Liver (tissue), 3 donors: ENCODE data around the gene KDM5C.

Experiments used
- CTCF ChIP-seq: fragments of 150-350 bp; IDR thresholded peaks from 2 replicates; pipeline ENCODE4 v1.5.1; 2017; ENCODE audit warnings: improper control_type of control experiment, low read depth, low read length; ENCODE audit not compliant: missing input control
- EGR1 ChIP-seq, 2 donors: IDR thresholded peaks; 2 replicates each; pipeline ENCODE4 v1.6.1; 2016 to 2018; ENCODE audit warnings: antibody characterized with exemption in 2 of 2, low read depth in 2 of 2
- JUND ChIP-seq, 2 donors: IDR thresholded peaks; 2 replicates each; pipeline ENCODE4 v1.6.1; 2016; ENCODE audit warnings: antibody characterized with exemption in 2 of 2
- MAX ChIP-seq: IDR thresholded peaks from 2 replicates; pipeline ENCODE4 v1.6.1; 2016; ENCODE audit warnings: antibody characterized with exemption
- RAD21 ChIP-seq, 2 donors: IDR thresholded peaks; 2 replicates each; pipeline ENCODE4 v1.6.1; 2016; ENCODE audit warnings: antibody characterized with exemption in 2 of 2, mild to moderate bottlenecking in 2 of 2
- SP1 ChIP-seq: IDR thresholded peaks from 2 replicates; pipeline ENCODE4 v1.6.1; 2018; ENCODE audit warnings: antibody characterized with exemption, mild to moderate bottlenecking
- TAF1 ChIP-seq: conservative IDR thresholded peaks from 2 replicates; pipeline ENCODE4 v1.6.1; 2016; ENCODE audit warnings: antibody characterized with exemption, mild to moderate bottlenecking
- donor health status: healthy.
- donor health status: healthy.

- no peak for TF ChIP-seq RAD21 (IDR thresholded peaks at IDR 0.05)
- TF ChIP-seq CTCF = no peak
- TF ChIP-seq SP1 = no peak
- no peak for TF ChIP-seq JUND (IDR thresholded peaks at IDR 0.05)
- TF ChIP-seq EGR1 (IDR thresholded peaks at IDR 0.05; ENCODE audit: low read depth in 2 of 2) = no peak
- no peak for TF ChIP-seq TAF1
- TF ChIP-seq MAX = no peak
Measured at GRCh38 chrX:53262918-53263394, 37.9 kb upstream of the KDM5C start.
